Left renal cortex interstitium (tissue), 4 donors: Measurements from ENCODE around the gene CHMP6. TPM values are rescaled to one million over a fixed set of nuclear protein-coding genes. Genes with fewer than 3 reads are reported as not detected.

Source experiments
- DNase-seq, 4 donors: peaks; one replicate each; pipeline ENCODE4 v3.0.0-alpha.2; 2013; ENCODE audit warnings: low read depth in 4 of 4, low spot score in 2 of 4, missing footprints in 1 of 4
- polyA plus RNA-seq, 4 donors: library from polyadenylated mRNA; unstranded; fragments of 120-200 nt; gene quantifications; one replicate each; pipeline ENCODE4 v1.2.1, GENCODE V29; 2013; ENCODE audit not compliant: insufficient read length in 4 of 4

CHMP6 gene
- polyA plus RNA-seq, 4 donors, result 27.7 to 31.9 (median 29.2) TPM

DNA sequence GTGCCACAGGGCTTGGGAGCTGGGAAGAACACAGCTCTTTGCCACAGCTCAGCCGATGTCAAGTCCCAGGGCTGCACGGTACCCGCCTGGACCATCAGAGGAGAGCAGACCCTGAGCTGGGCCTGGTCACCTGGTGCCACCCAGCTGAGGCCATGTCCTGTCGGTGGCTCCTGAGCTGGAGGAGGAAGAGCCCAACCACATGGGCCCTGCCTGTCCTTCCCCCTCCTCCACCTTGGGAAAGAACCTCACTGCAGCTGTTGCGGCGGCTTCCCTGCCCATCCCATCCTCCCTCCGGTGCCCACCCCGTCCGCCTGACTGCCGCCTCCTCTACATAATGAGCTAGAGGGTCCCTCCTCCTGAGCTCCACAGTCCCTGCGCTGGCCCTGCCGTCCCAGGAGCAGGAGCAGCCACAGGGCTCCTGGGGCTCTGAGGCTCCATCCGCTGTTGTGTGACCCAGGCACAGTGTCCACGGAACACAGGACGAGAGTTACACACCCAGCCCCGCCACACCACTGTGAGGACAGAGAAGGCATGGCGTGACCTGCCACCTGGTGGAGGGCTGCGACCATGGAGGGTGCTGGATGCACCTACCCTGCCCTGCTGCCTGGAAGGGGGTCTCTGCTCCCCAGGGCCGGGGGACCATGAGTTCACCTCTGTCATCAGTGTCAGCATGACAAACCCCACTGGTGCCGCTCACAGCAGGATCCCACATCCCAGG, 21.4 kb upstream of the CHMP6 start:
- no peak for DNase-seq

DNA sequence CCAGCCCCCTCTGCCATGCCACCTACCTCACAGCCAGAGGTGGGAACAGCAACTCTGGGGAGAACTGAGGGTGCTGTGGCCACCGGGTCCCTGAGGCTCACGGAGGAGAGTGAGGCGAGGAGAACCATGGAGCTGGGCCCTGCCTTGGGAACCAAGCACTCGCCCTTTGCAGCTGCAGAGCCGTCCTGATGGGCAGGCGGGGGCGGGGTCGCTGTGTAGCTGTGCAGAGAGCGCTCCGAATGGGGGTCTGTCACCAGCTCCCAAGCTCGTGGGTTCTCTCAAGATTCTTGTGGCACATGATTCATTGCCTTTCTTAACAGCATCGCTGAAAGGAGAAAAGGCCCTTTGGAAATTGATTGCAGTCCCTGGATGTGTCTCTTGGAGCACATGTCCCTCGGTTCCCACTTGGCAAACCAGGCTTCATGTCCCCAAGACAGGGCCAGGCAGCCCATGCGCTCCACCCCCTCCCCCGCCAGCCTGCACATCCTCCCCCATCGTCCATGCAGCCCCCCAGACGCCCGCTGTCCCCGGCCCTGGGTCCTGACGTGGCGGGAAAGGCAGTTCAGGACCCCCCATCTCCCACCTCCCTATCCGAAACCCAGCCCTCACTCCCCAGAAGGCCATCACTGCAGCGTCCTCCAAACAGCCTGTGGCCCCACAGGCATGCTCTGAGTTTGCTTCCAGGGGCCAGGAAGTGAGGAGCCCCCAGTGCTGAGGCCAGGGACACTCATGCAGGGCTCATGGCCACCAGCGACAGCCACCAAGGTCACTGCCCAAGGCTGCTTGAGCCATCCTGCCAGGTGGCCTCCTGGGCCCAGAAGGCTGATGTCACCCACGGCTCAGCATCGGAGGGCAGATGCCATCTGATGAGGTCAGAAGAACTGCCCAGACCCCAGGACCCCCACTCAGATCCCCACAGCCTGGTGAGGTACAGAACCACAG, 20.6 kb upstream of the CHMP6 start:
- no peak for DNase-seq

DNA sequence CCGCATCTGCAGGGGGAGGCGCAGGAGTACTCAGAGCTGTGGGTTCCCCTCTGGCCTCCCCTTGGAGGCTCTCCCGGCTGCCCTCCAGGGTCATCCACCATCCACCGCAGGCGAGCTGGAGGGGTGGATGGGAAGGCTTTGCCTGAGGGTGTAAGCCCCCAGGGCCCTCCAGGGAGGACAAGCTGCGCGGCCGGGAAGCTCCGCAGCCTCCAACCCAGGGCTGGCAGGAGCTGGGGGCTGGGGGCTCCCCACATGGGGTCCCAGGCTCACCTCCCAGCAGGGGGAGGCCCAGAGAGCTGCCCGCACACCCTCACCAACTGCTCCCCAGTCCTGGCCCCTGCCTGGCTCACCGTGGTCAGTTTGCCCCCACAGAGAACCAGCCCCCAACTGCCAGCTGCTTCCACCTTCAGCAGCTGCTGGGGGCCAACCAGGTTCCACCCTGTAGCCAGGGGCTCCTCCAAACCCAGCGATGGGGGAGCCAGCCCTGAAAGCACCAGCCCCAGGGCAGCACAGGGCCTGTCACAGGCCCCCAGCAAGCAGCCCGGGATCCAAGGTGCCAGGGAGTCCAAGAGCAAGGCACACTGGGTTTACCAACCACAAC, 19.8 kb upstream of the CHMP6 start:
- DNase-seq, result no peak

DNA sequence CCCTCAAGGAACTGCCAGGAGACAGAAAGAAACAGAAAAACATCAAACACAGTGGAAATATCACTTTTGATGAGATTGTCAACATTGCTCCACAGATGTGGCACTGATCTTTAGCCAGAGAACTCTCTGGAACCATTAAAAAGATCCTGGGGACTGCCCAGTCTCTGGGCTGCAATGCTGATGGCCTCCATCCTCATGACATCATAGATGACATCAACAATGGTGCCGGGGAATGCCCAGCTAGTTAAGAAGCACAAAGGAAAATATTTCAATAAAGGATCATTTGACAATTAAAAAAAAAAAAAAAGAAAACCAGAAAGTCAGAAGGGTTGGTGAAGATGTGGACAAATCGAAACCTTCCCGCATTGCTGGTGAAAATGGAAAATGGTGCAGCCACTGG, 14.9 kb upstream of the CHMP6 start:
- DNase-seq, result no peak

DNA sequence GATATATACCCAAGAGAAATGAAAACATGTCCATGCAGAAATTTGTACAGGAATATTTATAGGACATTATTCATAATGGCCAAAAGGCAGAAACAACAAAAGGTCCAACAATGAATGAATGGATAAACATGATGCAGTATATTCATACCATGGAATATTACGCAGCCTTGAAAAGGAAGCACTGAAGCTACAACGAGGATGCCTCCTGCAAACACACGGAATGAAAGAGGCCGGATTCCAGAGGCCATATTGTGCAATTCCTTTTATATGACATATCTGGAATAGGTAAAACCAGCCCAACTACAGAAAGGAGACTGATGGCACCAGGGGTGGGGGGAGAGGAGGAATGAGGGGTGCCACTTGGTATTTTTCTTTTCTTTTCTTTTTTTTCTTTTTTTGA, 14.5 kb upstream of the CHMP6 start:
- DNase-seq, result no peak

DNA sequence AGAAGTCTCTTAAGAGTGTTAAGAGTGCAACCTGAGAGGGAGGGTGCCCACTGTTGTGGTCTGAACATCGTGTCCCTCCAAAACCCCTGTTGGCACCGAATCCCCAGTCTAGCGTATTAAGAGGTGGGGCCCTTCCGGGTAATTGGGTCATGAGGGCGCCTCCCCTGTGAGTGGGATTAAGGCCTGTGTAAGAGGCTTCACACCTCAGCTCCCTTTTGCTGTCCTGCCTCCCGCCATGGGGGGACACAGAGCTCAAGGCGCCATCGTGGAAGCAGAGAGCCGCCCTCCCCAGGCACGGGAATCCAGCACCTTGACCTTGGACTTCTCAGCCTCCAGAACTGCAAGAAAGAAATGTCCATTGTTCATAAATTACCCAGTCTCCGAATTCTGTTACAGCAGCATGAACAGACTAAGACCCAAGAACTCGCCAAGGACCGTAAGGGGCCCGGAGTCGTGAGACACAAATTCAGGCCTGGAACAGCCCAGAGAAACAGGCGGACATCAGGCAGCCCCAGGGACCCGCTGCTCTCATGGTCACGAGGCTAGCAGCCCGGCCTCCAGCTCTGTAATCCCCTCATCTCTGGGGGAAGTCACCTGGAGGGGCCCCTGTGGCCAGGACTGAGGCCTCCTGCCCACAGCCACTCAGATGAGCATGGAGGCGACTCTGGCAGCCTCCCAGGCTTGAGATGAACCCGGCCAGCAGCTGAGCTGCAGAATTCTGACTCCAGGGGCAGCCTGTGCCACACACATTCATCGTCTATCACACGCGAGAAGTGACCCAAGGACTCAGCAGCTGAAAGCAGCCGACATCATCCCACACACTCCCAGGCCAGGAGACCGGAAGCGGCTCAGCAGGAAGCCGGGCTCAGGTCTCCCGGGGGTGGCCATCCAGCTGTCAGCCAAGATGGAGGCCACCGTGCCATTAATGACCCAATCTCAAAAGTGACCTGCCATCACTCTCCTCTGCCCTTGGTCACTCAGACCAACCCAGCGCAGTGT, 12.8 kb upstream of the CHMP6 start:
- no peak for DNase-seq

DNA sequence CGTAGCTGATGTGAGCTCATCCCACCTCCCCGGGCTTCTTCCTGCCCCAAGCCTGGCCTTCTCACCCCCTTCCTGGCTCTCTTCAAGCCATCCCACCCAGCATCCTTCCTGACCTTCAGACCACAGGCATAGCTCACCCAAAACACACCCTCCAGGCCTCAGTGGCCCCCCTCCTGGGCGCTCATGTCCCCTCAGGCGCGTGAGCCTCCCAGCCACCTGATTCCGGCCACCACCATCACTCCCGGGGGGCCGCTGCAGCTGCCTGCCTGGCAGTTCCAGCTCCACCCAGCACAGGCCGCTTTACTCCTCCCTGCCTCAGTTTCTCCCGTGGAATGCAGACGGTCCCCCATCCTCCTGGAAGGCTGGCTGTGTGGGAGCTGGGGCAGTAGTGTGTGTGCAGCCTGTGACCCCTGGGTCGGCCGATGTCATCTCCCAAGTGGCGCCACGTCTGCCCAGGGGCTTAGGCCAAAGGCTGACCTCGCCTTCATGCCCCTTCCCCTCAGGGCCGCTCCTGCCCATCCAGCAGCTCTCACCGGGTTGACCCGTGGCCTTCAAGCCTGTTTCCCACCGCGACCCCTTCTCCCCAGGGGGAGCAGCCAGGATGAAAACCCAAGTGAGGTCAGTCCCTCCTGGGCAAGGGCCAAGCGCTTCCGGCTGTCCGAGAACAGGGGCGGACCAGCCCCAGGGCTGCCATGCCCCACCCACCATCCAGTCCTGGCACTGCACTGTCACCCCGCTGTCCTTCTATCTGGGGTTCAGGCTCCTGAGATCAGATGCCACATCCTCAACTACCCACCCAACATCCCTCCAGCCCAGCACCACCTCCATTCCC, 11.9 kb upstream of the CHMP6 start:
- DNase-seq, result no peak

DNA sequence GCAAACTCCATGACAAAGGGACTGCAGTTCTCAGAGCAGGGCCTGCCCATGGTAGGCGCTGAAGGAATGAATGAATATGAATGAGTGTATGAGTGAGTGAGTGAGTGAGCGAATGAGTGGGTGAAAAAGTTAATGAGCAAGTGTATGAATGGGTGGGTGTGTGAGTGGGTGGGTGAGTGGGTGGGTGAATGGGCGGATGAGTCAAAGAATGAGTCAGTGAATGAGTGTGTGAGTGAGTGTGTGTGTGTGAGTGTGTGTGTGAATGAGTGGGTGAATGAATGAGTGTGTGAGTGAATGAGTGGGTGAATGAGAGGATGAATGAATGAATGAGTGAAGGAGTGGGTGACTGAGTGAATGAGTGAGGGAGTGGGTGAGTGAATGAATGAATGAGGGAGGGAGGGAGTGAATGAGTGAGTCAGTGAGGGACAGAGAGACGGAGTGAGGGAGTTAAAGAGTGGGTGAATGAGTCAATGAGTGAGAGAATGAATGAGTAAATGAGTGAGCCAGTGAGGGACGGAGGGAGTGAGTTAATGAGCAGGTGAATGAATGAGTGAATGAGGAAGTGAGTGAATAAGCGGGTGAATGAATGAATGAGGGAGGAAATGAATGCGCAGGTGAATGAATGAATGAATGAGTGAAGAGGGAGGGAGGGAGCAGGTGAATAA, 11.1 kb upstream of the CHMP6 start:
- DNase-seq, result no peak

DNA sequence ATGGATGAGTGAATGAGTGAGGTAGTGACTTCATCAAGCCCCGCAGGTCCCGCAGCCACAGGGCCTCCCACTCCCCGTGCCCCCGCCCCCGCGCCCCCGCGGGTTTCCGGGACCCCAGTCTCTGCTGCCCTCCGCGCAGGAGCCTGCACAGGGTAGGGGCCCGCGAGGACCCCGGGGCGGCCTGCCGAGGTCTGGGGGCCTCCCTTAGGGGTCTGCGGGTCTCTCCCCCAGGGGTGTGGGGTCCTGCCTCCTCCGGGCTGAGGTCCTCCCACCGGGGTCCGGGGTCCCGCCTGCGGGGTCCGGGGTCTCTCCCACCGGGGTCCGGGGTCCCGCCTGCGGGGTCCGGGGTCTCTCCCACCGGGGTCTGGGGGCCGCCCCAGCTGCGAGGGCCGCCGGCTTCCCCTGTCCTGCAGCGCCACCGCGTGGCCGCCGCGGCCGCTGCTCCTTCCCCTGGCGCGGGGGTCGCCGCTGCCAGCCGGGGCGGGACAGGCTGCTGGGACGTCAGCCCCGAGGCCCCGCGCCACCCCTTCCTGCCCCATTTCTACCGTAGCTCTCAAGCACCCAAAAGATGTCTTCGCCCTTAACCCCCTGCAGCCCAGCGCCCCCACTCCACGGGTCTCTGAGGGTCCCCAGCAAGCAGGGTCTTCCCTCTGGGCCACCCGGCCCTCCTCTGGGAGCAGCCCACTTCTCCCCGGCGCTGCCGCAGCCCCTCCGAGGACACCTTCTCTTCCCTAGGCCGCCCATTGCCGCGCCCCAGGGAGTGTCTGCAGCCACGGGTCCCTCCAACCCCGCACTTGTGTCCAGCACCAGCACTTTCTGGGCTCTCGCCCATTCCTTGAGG, 10.4 kb upstream of the CHMP6 start:
- no peak for DNase-seq

DNA sequence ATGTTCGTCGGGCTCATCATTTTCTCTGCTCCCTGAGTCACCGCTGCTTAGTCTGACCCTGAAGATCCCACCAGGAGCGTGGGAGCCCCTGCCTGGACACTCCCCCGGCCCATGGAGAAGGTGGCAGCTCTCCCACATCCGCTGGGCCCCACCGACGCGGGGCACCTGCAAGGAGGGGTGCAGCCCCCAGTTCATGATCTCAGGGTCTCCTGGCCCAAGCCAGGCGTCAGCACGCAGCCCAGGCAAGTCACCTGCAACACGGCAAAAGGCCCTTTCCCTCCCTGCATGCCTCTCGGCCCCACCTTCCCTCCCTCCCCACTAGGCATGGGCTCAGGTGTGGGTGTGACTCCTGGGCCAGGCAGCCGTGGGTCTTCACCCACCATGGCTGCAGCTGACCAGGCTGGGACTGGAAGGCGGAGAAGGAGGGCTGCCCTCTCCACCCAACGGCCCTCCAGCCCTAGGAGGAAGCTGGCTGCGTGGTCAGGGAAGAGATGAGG, 9.7 kb upstream of the CHMP6 start:
- no peak for DNase-seq

DNA sequence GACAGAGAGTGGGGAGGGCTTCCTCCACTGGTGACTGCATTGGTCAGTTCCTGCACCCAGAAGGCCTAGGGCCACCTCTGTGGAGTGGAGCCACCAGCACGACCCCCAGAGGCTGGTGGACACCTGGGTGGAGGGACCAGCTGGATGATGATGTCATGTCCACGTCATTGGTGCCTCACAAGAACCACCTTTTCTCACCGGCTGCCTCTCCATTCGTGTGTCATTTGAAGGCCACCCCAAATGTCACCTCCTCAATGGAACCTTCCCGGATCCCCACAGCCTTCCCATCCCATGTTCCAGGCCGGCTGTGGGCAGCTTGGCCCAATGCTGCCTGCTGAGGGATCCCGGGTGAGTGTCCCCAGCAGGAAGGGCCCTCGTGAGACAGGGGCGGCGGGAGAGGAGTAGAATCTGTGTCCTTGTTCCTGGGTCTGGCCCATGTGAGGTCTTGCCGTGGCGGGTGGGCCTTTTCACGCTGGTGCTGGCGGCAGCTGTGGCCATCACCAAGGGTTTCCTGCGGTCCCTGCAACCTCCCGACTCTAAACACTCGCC, 9.1 kb upstream of the CHMP6 start:
- no peak for DNase-seq

DNA sequence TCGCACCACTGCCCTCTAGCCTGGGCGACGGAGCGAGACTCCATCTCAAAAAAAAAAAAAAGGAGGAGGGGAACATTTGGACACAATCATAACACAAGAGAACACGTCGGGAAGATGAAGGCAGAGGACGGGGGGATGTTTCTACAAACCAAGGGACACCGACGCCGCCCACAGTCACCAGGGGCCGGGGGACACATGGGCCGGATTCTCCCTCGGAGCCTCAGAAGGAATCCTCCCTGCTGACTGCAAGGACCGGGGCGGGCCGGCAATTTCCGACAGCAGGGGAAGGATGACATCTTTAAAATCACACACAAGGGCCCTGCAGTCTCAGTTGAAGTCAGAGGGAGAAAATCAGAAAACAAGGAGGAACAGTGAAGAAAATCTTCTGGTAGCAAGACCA, 8.1 kb upstream of the CHMP6 start:
- DNase-seq, result no peak

DNA sequence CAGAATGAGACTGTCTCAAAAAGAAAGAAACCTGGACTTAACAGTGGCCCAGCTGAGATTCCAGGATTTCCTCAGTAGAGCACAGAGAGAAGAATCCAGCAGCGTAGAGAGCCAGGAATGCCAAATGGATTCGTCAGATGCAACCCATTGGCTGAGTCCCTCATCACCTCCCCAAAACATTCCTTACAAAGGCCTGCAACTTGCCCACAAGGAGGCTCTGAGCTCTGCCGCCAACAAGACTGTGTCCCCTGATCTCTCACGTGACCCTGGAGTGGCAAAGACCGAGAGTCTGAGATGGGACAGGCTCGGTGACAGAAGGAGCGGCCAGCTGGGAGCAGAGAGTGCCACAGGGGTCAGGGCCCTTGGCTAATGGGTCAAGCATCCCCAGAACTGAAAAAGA, 6.9 kb upstream of the CHMP6 start:
- no peak for DNase-seq

DNA sequence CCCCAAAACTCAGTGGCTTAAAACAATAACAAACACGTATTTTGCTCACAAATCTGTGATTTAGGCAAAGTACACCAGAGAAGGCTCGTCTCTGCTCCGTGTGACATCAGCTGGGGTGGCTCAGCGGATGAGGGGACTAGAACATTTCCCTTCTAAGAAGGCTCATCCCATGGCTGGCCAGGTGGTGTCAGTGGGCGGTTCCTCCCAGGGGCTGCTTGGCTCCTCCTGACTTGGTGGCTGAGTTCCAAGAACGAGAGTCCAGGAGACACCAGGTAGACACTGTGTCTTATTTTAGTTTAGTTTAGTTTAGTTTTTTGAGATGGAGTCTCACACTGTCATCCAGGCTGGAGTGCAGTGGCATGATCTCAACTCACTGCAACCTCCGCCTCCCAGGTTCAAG, 5.6 kb upstream of the CHMP6 start:
- DNase-seq, result no peak

DNA sequence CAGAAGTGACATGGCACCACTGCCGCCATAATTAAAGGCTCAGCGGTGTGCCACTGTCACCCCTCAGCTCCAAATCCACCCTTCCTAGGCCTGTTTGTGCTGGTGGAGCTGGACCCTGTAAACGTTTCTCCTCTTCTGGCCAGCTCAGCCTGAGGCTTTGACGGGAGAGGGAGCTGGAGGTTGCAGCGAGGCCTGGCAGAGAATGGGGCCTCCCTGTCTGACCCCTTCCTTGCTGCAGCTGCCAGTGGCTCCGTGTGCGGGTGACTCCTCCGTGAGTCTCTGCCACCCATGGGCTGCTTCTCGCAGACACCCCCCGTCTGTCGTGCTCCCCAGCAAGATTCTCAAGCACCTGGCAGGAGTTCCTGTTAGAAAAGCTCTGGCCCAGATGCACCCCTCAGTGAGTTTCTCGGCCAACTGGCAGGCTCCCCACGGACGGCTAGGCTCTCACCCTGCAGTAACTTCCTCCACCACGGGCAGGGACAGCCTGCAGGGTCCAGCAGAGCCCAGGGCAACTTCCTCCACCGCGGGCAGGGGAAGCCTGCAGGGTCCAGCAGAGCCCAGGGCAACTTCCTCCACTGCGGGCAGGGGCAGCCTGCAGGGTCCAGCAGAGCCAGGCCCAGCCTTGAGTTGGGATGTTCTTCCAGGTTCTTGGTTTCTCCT, 4.7 kb upstream of the CHMP6 start:
- no peak for DNase-seq

DNA sequence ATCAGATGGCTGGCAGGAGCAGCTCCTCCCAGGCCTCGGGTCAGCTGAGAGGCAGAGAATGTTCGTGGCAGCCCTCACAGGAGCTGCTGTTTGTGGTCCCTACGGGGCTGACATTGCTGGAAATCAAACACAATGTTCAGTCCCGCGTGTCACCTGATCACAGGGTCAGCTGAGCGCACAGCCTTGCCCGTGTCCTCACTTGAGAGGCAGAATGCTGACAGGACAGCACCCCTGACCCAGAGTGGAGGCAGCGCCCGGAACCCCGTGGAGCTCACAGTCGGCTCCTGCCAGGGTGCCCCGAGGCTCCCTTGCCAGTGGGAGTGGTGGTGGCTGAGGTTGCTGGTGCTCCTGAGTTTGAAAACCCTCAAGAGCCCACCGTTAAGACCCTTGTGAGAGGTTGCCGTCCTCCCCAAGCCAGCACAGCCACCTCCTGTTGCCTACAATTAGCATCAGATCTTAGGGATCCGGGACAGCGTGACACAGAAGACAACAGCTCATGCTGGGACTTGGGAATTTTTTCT, 3.6 kb upstream of the CHMP6 start:
- no peak for DNase-seq

DNA sequence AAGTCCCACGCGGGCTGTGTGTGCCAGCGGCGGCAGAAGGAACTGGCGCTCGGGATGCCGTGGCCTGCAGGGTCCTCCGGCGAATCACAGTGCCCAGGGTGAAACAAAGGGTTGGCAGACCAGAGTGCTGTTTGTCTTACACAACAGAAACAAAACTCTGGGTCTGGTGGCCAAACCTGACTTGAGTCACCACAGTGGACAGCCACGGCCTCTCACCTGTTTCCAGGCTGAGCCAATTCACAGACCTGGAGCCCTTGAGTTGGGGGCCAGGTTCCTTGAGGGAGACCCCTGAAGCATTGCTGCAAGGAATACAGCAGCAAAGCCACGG, 2.1 kb upstream of the CHMP6 start:
- DNase-seq, result no peak
